ENCODE measurements around the gene ZMYM1. TPM values are rescaled to one million over a fixed set of nuclear protein-coding genes. Genes with fewer than 3 reads are reported as not detected.
"Not testable (repeated sequence)": the region's sequence is repeated elsewhere in the genome, so short reads cannot be mapped to it uniquely, and the experiment has no call there.

ZMYM1 gene
- total RNA-seq, 1 donor from 2014 or later, result 12.1 TPM

- DNase-seq, result no peak
- Mint-ChIP-seq H3K36me3 (ENCODE audit: unreplicated experiment) (no peaks in the 10 kb centered on the region), H3K27ac (ENCODE audit: unreplicated experiment) (no peak overlapping the region), H3K4me3 (ENCODE audit: unreplicated experiment) (no peak overlapping the region), H3K9me3 (ENCODE audit: unreplicated experiment) (peaks cover 1% of the 10 kb centered on the region), H3K27me3 (ENCODE audit: unreplicated experiment) (no peaks in the 10 kb centered on the region), H3K4me1 (ENCODE audit: low read depth, unreplicated experiment) (no peaks in the 10 kb centered on the region)
- TF ChIP-seq, protein P1, sequence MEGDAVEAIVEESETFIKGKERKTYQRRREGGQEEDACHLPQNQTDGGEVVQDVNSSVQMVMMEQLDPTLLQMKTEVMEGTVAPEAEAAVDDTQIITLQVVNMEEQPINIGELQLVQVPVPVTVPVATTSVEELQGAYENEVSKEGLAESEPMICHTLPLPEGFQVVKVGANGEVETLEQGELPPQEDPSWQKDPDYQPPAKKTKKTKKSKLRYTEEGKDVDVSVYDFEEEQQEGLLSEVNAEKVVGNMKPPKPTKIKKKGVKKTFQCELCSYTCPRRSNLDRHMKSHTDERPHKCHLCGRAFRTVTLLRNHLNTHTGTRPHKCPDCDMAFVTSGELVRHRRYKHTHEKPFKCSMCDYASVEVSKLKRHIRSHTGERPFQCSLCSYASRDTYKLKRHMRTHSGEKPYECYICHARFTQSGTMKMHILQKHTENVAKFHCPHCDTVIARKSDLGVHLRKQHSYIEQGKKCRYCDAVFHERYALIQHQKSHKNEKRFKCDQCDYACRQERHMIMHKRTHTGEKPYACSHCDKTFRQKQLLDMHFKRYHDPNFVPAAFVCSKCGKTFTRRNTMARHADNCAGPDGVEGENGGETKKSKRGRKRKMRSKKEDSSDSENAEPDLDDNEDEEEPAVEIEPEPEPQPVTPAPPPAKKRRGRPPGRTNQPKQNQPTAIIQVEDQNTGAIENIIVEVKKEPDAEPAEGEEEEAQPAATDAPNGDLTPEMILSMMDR (IDR thresholded peaks at IDR 0.05; ENCODE audit: partially characterized antibody, unreplicated experiment), result no peak
Observed at GRCh38 chr1:35143737-35144508, 64.7 kb downstream of the ZMYM1 start.

DNA sequence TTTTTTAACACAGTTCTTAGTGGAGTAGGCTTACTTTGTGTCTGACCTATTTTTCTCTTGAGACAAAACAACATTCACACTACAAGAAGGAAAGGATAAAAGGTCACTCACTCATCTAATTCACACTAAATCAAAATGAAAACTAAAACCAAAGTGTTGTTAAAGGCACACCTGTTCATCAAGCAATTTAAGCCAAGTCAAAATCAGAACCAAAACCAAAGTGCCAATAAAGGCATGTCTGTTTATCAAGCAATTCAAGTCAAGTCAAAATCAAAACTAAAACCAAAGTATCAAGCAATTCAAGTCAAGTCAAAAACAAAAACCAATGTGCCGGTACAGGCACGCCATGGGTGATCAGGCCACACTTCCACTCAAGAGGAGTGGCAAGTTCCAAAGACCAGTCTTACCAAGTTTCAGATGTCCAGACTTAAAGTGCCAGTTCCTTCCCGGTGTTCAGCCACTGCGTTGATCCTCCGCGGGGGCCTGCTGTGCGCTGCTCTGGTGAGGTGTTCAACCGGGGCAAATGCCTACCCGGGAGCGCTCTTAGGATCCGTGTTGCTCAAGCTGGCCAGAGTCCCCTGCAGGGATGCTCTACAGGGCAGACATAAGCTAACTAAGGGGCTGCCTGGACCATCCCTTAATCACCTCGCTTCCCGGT, 66.8 kb downstream of the ZMYM1 start:
- not testable (repeated sequence) for H3K27me3 Mint-ChIP-seq (ENCODE audit: unreplicated experiment); H3K4me3 Mint-ChIP-seq (ENCODE audit: unreplicated experiment); H3K9me3 Mint-ChIP-seq (ENCODE audit: unreplicated experiment); H3K27ac Mint-ChIP-seq (ENCODE audit: unreplicated experiment); DNase-seq; H3K4me1 Mint-ChIP-seq (ENCODE audit: low read depth, unreplicated experiment); H3K36me3 Mint-ChIP-seq (ENCODE audit: unreplicated experiment)

GRCh38 chr1:35151220-35151619, 72.0 kb downstream of the ZMYM1 start:
- Mint-ChIP-seq H3K27ac (ENCODE audit: unreplicated experiment) (no peak overlapping the region), H3K4me1 (ENCODE audit: low read depth, unreplicated experiment) (peaks cover 2% of the 10 kb centered on the region), H3K4me3 (ENCODE audit: unreplicated experiment) (no peak overlapping the region), H3K9me3 (ENCODE audit: unreplicated experiment) (peaks cover 1% of the 10 kb centered on the region), H3K36me3 (ENCODE audit: unreplicated experiment) (no peaks in the 10 kb centered on the region), H3K27me3 (ENCODE audit: unreplicated experiment) (no peaks in the 10 kb centered on the region)
- TF ChIP-seq, protein P1 (IDR thresholded peaks at IDR 0.05; ENCODE audit: partially characterized antibody, unreplicated experiment), result no peak
- no peak for DNase-seq

GRCh38 chr1:35164893-35165292, 85.7 kb downstream of the ZMYM1 start:
- Mint-ChIP-seq H3K4me3 (ENCODE audit: unreplicated experiment) (no peak overlapping the region), H3K27ac (ENCODE audit: unreplicated experiment) (no peak overlapping the region), H3K4me1 (ENCODE audit: low read depth, unreplicated experiment) (no peaks in the 10 kb centered on the region), H3K27me3 (ENCODE audit: unreplicated experiment) (no peaks in the 10 kb centered on the region), H3K9me3 (ENCODE audit: unreplicated experiment) (peaks cover 4% of the 10 kb centered on the region), H3K36me3 (ENCODE audit: unreplicated experiment) (no peaks in the 10 kb centered on the region)
- DNase-seq, result no peak
- TF ChIP-seq, protein P1 (IDR thresholded peaks at IDR 0.05; ENCODE audit: partially characterized antibody, unreplicated experiment), result no peak

Other genes starting within 250 kb of the ZMYM1 start
- gene SMIM12, start 219.6 kb upstream of the ZMYM1 start, total RNA-seq (ENCODE audit: unreplicated experiment), result 59.9 TPM
- 44.8 TPM for gene DLGAP3, start 149.7 kb upstream of the ZMYM1 start, total RNA-seq (ENCODE audit: unreplicated experiment)
- not detected for gene TMEM35B, start 94.0 kb upstream of the ZMYM1 start, total RNA-seq (ENCODE audit: unreplicated experiment)
- gene ZMYM6, start 47.4 kb upstream of the ZMYM1 start, total RNA-seq (ENCODE audit: unreplicated experiment), result 25.1 TPM
- 458 TPM for gene SFPQ, start 113.8 kb downstream of the ZMYM1 start, total RNA-seq (ENCODE audit: unreplicated experiment)
- gene ZMYM4, start 189.3 kb downstream of the ZMYM1 start, total RNA-seq (ENCODE audit: unreplicated experiment), result 64.8 TPM